ENCODE measurements around the gene GABPA. TPM values are rescaled to one million over a fixed set of nuclear protein-coding genes. Genes with fewer than 3 reads are reported as not detected.
A peak's percentile ranks its signal among the peaks of the same experiment; 100 is the strongest.
"Not testable (repeated sequence)": the region's sequence is repeated elsewhere in the genome, so short reads cannot be mapped to it uniquely, and the experiment has no call there.

GABPA gene
- total RNA-seq, 2 experiments from 2014 or later: 18.7 to 25.3 TPM

- intact Hi-C loops (cut with DNase I, micrococcal nuclease): no loop called here
- CTCF ChIA-PET: interaction anchor here (1.6 kb wide), 1 partner anchor 17 kb away, joined by 4 read pairs; no protein-coding TSS in a partner anchor
- Mint-ChIP-seq H3K4me3 (no peak overlapping the region), H3K4me1 (peaks cover 7% of the 10 kb centered on the region), H3K27me3 (no peaks in the 10 kb centered on the region), H3K36me3 (ENCODE audit: low read depth) (peaks cover 2% of the 10 kb centered on the region), H3K9me3 (ENCODE audit: low read depth) (no peaks in the 10 kb centered on the region), H3K27ac (no peak overlapping the region)
- DNase-seq: no peak
- POLR2A ChIA-PET: no interaction called here
- no peak for ATAC-seq
Measured at GRCh38 chr21:25776440-25776839, 41.7 kb downstream of the GABPA start.

- ATAC-seq; H3K27me3 Mint-ChIP-seq; intact Hi-C loops (cut with DNase I, micrococcal nuclease); H3K9me3 Mint-ChIP-seq (ENCODE audit: low read depth); H3K4me1 Mint-ChIP-seq; H3K27ac Mint-ChIP-seq; H3K36me3 Mint-ChIP-seq (ENCODE audit: low read depth); POLR2A ChIA-PET; DNase-seq; H3K4me3 Mint-ChIP-seq: not testable (repeated sequence)
- CTCF ChIA-PET: interaction anchor here (1.0 to 1.5 kb wide), 4 partner anchors 10 to 23 kb away, joined by 3 to 6 read pairs (median 4); no protein-coding TSS in a partner anchor
Measured at GRCh38 chr21:25778126-25778875, 43.5 kb downstream of the GABPA start.

GRCh38 chr21:25788677-25789076 lies 53.9 kb downstream of the GABPA start:
- no peak overlapping the region for H3K4me3 Mint-ChIP-seq
- ChIA-PET POLR2A (no interaction called here), CTCF (no interaction called here)
- H3K27me3 Mint-ChIP-seq: peaks cover 13% of the 10 kb centered on the region
- no peaks in the 10 kb centered on the region for H3K36me3 Mint-ChIP-seq (ENCODE audit: low read depth)
- ATAC-seq: no peak
- no peak overlapping the region for H3K27ac Mint-ChIP-seq
- DNase-seq: no peak
- H3K9me3 Mint-ChIP-seq (ENCODE audit: low read depth): no peaks in the 10 kb centered on the region
- peaks cover 9% of the 10 kb centered on the region for H3K4me1 Mint-ChIP-seq
- intact Hi-C loops (cut with DNase I, micrococcal nuclease): no loop called here

- Mint-ChIP-seq H3K9me3 (ENCODE audit: low read depth) (no peaks in the 10 kb centered on the region), H3K36me3 (ENCODE audit: low read depth) (no peaks in the 10 kb centered on the region), H3K4me3 (peak overlapping the region; percentile 58), H3K27me3 (peaks cover 11% of the 10 kb centered on the region), H3K4me1 (peaks cover 9% of the 10 kb centered on the region), H3K27ac (peak overlapping the region; percentile 66)
- ChIA-PET CTCF (interaction anchor here (0.5 to 2.2 kb wide), 12 partner anchors 10 to 314 kb away, joined by 3 to 25 read pairs (median 4); no protein-coding TSS in a partner anchor), POLR2A (interaction anchor here (0.6 kb wide), 2 partner anchors 57 to 75 kb away, joined by 3 to 4 read pairs; no protein-coding TSS in a partner anchor)
- ATAC-seq (peak; percentile 88), DNase-seq (peak; percentile 19)
- intact Hi-C loops (cut with DNase I, micrococcal nuclease): no loop called here
Measured at GRCh38 chr21:25790122-25790877, 55.5 kb downstream of the GABPA start.

- no peaks in the 10 kb centered on the region for H3K36me3 Mint-ChIP-seq (ENCODE audit: low read depth)
- no peak for DNase-seq
- H3K4me3 Mint-ChIP-seq: peak overlapping the region; percentile 58
- CTCF ChIA-PET: interaction anchor here (0.5 to 2.2 kb wide), 13 partner anchors 9 to 314 kb away, joined by 3 to 25 read pairs (median 4); no protein-coding TSS in a partner anchor
- peaks cover 11% of the 10 kb centered on the region for H3K27me3 Mint-ChIP-seq
- no peaks in the 10 kb centered on the region for H3K9me3 Mint-ChIP-seq (ENCODE audit: low read depth)
- no peak for ATAC-seq
- peaks cover 9% of the 10 kb centered on the region for H3K4me1 Mint-ChIP-seq
- intact Hi-C loops (cut with DNase I, micrococcal nuclease): no loop called here
- H3K27ac Mint-ChIP-seq: peak overlapping the region; percentile 64
- POLR2A ChIA-PET: interaction anchor here (0.6 kb wide), 3 partner anchors 56 to 74 kb away, joined by 3 to 4 read pairs (median 3); partner anchors contain the start of genes ATP5PF and GABPA
Measured at GRCh38 chr21:25790878-25791204, 56.1 kb downstream of the GABPA start.

- Mint-ChIP-seq H3K9me3 (ENCODE audit: low read depth) (no peaks in the 10 kb centered on the region), H3K27ac (no peak overlapping the region), H3K36me3 (ENCODE audit: low read depth) (no peaks in the 10 kb centered on the region), H3K4me3 (no peak overlapping the region), H3K4me1 (peaks cover 9% of the 10 kb centered on the region), H3K27me3 (peaks cover 9% of the 10 kb centered on the region)
- CTCF ChIA-PET: interaction anchor here (0.7 to 2.2 kb wide), 6 partner anchors 9 to 200 kb away, joined by 3 to 25 read pairs (median 6); no protein-coding TSS in a partner anchor
- ATAC-seq (no peak), DNase-seq (no peak)
- POLR2A ChIA-PET: interaction anchor here (0.6 kb wide), 2 partner anchors 57 to 321 kb away, joined by 3 read pairs; partner anchors contain the start of genes ATP5PF and GABPA
- intact Hi-C loops (cut with DNase I, micrococcal nuclease): no loop called here
Measured at GRCh38 chr21:25791319-25791718, 56.5 kb downstream of the GABPA start.

GRCh38 chr21:25801217-25802014 lies 66.6 kb downstream of the GABPA start:
- CTCF ChIA-PET: interaction anchor here (0.6 to 4.3 kb wide), 37 partner anchors 8 to 962 kb away, joined by 3 to 25 read pairs (median 4); no protein-coding TSS in a partner anchor
- POLR2A ChIA-PET: interaction anchor here (0.5 kb wide), 1 partner anchor 20 kb away, joined by 3 read pairs; no protein-coding TSS in a partner anchor
- Mint-ChIP-seq H3K36me3 (ENCODE audit: low read depth) (no peaks in the 10 kb centered on the region), H3K27ac (no peak overlapping the region), H3K4me3 (no peak overlapping the region), H3K27me3 (peaks cover 6% of the 10 kb centered on the region), H3K9me3 (ENCODE audit: low read depth) (no peaks in the 10 kb centered on the region), H3K4me1 (peaks cover 5% of the 10 kb centered on the region)
- ATAC-seq (peak; percentile 100), DNase-seq (peak; percentile 95)
- intact Hi-C loops (cut with DNase I, micrococcal nuclease): loop anchor here (1.0 to 10.0 kb wide), 5 partner anchors 61 to 193 kb away; partner anchors contain the start of genes ATP5PF (in 1 of the 2), GABPA (in 1 of the 2) and JAM2 (in 1 of the 2)

- ChIA-PET POLR2A (no interaction called here), CTCF (interaction anchor here (3.9 kb wide), 1 partner anchor 9 kb away, joined by 25 read pairs; no protein-coding TSS in a partner anchor)
- DNase-seq (no peak), ATAC-seq (no peak)
- Mint-ChIP-seq H3K27me3 (peaks cover 6% of the 10 kb centered on the region), H3K36me3 (ENCODE audit: low read depth) (no peaks in the 10 kb centered on the region), H3K4me3 (no peak overlapping the region), H3K27ac (no peak overlapping the region), H3K9me3 (ENCODE audit: low read depth) (no peaks in the 10 kb centered on the region), H3K4me1 (peaks cover 19% of the 10 kb centered on the region)
- intact Hi-C loops (cut with DNase I, micrococcal nuclease): loop anchor here in 1 of 2 experiments (10.0 kb wide), 1 partner anchor 171 kb away; the partner anchor contains the start of gene JAM2
Measured at GRCh38 chr21:25806060-25806459, 71.3 kb downstream of the GABPA start.

- no peak for ATAC-seq
- ChIA-PET CTCF (interaction anchor here (0.8 to 3.9 kb wide), 4 partner anchors 10 to 108 kb away, joined by 3 to 25 read pairs (median 4); no protein-coding TSS in a partner anchor), POLR2A (no interaction called here)
- Mint-ChIP-seq H3K36me3 (ENCODE audit: low read depth) (no peaks in the 10 kb centered on the region), H3K9me3 (ENCODE audit: low read depth) (no peaks in the 10 kb centered on the region), H3K27me3 (peaks cover 4% of the 10 kb centered on the region), H3K4me3 (no peak overlapping the region), H3K4me1 (peaks cover 14% of the 10 kb centered on the region), H3K27ac (no peak overlapping the region)
- intact Hi-C loops (cut with DNase I, micrococcal nuclease): loop anchor here in 1 of 2 experiments (10.0 kb wide), 1 partner anchor 172 kb away; the partner anchor contains the start of gene JAM2
- no peak for DNase-seq
Measured at GRCh38 chr21:25807191-25807590, 72.4 kb downstream of the GABPA start.

- H3K27me3 Mint-ChIP-seq: no peaks in the 10 kb centered on the region
- intact Hi-C loops (cut with DNase I, micrococcal nuclease): loop anchor here (2.0 to 10.0 kb wide), 2 partner anchors 174 to 200 kb away; partner anchors contain the start of gene JAM2 (in 1 of the 2)
- DNase-seq: peak; percentile 38
- H3K27ac Mint-ChIP-seq: peak overlapping the region; percentile 7
- H3K4me1 Mint-ChIP-seq: peaks cover 14% of the 10 kb centered on the region
- no peaks in the 10 kb centered on the region for H3K9me3 Mint-ChIP-seq (ENCODE audit: low read depth)
- POLR2A ChIA-PET: interaction anchor here (1.1 kb wide), 1 partner anchor 74 kb away, joined by 3 read pairs; the partner anchor contains the start of genes ATP5PF and GABPA
- no peaks in the 10 kb centered on the region for H3K36me3 Mint-ChIP-seq (ENCODE audit: low read depth)
- CTCF ChIA-PET: interaction anchor here (1.0 to 3.9 kb wide), 5 partner anchors 8 to 201 kb away, joined by 3 to 25 read pairs (median 6); no protein-coding TSS in a partner anchor
- ATAC-seq: peak; percentile 95
- H3K4me3 Mint-ChIP-seq: no peak overlapping the region
Measured at GRCh38 chr21:25809013-25809412, 74.2 kb downstream of the GABPA start.

Measured in activated CD4-positive, alpha-beta T cell treated with anti-CD3 and anti-CD28 coated beads for 36 hours (primary cell).